ENCODE data around the gene PCED1B. TPM values are rescaled to one million over a fixed set of nuclear protein-coding genes. Genes with fewer than 3 reads are reported as not detected.

PCED1B gene
- total RNA-seq, 1 experiment from 2014 or later = 0.86 TPM

DNA sequence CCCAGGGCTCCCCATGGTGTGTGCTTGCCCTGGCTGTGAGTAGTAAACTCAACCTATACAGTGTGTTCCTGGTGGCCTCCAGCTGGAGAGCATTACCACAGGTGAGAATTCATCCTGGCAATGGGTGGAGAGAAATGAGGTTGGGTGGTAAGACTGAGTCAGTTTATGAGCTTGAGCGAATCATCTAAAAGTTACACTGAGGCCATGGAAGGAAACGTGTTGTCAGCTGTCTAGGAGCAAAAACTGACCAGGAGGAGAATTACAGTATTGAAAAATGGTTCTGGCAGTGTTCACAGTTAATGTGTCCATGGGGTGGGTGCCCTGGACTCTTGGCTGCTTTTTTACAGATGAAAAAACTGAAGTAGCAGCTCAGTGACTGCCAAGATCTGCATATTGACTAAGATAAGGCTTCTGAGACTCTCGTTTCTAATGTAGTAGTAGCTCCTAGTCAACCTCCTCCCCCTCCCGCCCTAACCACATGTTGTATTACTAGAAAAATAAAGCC is 202.3 kb downstream of the PCED1B start:
- Histone ChIP-seq H4K20me1 (ENCODE audit: insufficient read depth) (no peaks in the 10 kb centered on the region), H3K79me2 (ENCODE audit: insufficient read depth, low read length) (no peaks in the 10 kb centered on the region), H2AFZ (ENCODE audit: low read depth, low read length, poor library complexity, severe bottlenecking) (no peak overlapping the region), H3K4me2 (ENCODE audit: low read length) (no peak overlapping the region), H3K4me3 (replicated peaks in 1 of 2; ENCODE audit: low read depth in 1 of 2, low read length in 2 of 2) (no peak overlapping the region), H3K36me3 (ENCODE audit: control insufficient read depth in 1 of 2, insufficient read depth in 2 of 2, low read length in 2 of 2) (no peaks in the 10 kb centered on the region), H3K9me3 (ENCODE audit: control insufficient read depth in 1 of 2, insufficient read depth in 1 of 2, low read depth in 1 of 2, low read length in 2 of 2) (no peaks in the 10 kb centered on the region), H3K9ac (ENCODE audit: low read length) (no peak overlapping the region), H3K27ac (ENCODE audit: low read depth, low read length) (no peak overlapping the region), H3K9me2 (ENCODE audit: insufficient read depth) (no peaks in the 10 kb centered on the region), H3K4me1 (ENCODE audit: control insufficient read depth in 1 of 2, insufficient read depth in 2 of 2, low read length in 2 of 2) (peaks cover 15 to 45% of the 10 kb centered on the region in 2 experiments), H3K27me3 (ENCODE audit: insufficient read depth, low read length) (no peaks in the 10 kb centered on the region)
- ChIA-PET CTCF (interaction anchor here (1.2 kb wide), 1 partner anchor 26 kb away, joined by 3 read pairs; no protein-coding TSS in a partner anchor), RAD21 (ENCODE audit: low non-redundant PET in 1 of 2, low total read pairs in 2 of 2, uncharacterized antibody in 2 of 2, unreplicated experiment in 2 of 2) (no interaction called here), POLR2A (no interaction called here)
- no TSS peak for BruUV-seq (replicated peaks)
- intact Hi-C loops (cut with micrococcal nuclease) = no loop called here
- DNase-seq (ENCODE audit: low read depth, low spot score) (no peak), ATAC-seq (no peak)
- TF ChIP-seq SRF (IDR thresholded peaks at IDR 0.05; ENCODE audit: low read depth) (no peak), CEBPB (IDR thresholded peaks at IDR 0.05; ENCODE audit: low read depth) (no peak), CBX3 (IDR thresholded peaks at IDR 0.05; ENCODE audit: low read depth) (no peak), ZNF274 (IDR thresholded peaks at IDR 0.05; ENCODE audit: low read depth, low read length) (no peak), POLR2A (IDR thresholded peaks at IDR 0.05; ENCODE audit: borderline replicate concordance, extremely low read depth, insufficient read depth, insufficient read length) (no peak), EGR1 (IDR thresholded peaks at IDR 0.05; ENCODE audit: low read depth) (no peak), TCF7L2 (IDR thresholded peaks at IDR 0.05; ENCODE audit: borderline replicate concordance, extremely low read depth, insufficient read depth, insufficient read length) (no peak), ATF3 (IDR thresholded peaks at IDR 0.05) (no peak), REST (IDR thresholded peaks at IDR 0.05; ENCODE audit: low read depth) (no peak), EZH2phosphoT487 (IDR thresholded peaks at IDR 0.05; ENCODE audit: borderline replicate concordance) (no peak), RAD21 (IDR thresholded peaks at IDR 0.05; ENCODE audit: low read depth) (no peak), JUND (IDR thresholded peaks at IDR 0.05) (no peak), ELF1 (IDR thresholded peaks at IDR 0.05; ENCODE audit: borderline replicate concordance, low read depth) (no peak), SP1 (IDR thresholded peaks at IDR 0.05; ENCODE audit: low read depth) (no peak), CTCF (IDR thresholded peaks at IDR 0.05 in 2 of 3, conservative IDR thresholded peaks at IDR 0.05 in 1 of 3; ENCODE audit: borderline replicate concordance in 1 of 3, insufficient read depth in 1 of 3, low read depth in 2 of 3, low read length in 2 of 3) (no peak), EZH2 (IDR thresholded peaks at IDR 0.05) (no peak), POLR2AphosphoS5 (IDR thresholded peaks at IDR 0.05; ENCODE audit: low read depth, low read length) (no peak)
- TF ChIP-seq, protein P1, sequence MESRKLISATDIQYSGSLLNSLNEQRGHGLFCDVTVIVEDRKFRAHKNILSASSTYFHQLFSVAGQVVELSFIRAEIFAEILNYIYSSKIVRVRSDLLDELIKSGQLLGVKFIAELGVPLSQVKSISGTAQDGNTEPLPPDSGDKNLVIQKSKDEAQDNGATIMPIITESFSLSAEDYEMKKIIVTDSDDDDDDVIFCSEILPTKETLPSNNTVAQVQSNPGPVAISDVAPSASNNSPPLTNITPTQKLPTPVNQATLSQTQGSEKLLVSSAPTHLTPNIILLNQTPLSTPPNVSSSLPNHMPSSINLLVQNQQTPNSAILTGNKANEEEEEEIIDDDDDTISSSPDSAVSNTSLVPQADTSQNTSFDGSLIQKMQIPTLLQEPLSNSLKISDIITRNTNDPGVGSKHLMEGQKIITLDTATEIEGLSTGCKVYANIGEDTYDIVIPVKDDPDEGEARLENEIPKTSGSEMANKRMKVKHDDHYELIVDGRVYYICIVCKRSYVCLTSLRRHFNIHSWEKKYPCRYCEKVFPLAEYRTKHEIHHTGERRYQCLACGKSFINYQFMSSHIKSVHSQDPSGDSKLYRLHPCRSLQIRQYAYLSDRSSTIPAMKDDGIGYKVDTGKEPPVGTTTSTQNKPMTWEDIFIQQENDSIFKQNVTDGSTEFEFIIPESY (IDR thresholded peaks at IDR 0.05; ENCODE audit: extremely low read depth, insufficient replicate concordance, low read length) = no peak

Measured in HCT116 (cell line).